ENCODE measurements around the gene SHISA5. TPM values are rescaled to one million over a fixed set of nuclear protein-coding genes. Genes with fewer than 3 reads are reported as not detected.

Gene SHISA5
- total RNA-seq, 1 donor from 2014 or later: 333 TPM

- peaks cover 14% of the 10 kb centered on the region for H3K4me1 Mint-ChIP-seq (ENCODE audit: low read depth, unreplicated experiment)
These were observed 37.4 kb downstream of the SHISA5 start for GRCh38 chr3:48466386-48467109.

GRCh38 chr3:48465531-48466378, 38.2 kb downstream of the SHISA5 start:
- peak overlapping the region; percentile 94 for H3K27ac Mint-ChIP-seq (ENCODE audit: unreplicated experiment)
- peaks cover 19% of the 10 kb centered on the region for H3K36me3 Mint-ChIP-seq (ENCODE audit: low read depth, unreplicated experiment)
- peak overlapping the region; percentile 61 for H3K4me3 ChIP-seq (ENCODE audit: insufficient read depth, low read depth, low read length)
- H3K9ac ChIP-seq (ENCODE audit: low read length): peak overlapping the region; percentile 97
- no peaks in the 10 kb centered on the region for H3K27me3 ChIP-seq (ENCODE audit: insufficient read depth, low read length)
- peaks cover 26% of the 10 kb centered on the region for H3K4me1 ChIP-seq (ENCODE audit: insufficient read depth, low read length)
- FAIRE-seq: peak; percentile 98
- H3K9me3 Mint-ChIP-seq (ENCODE audit: unreplicated experiment): no peaks in the 10 kb centered on the region
- peak overlapping the region; percentile 49 for H2AFZ ChIP-seq (ENCODE audit: low read depth, low read length)
- peaks cover 16% of the 10 kb centered on the region for H3K36me3 ChIP-seq (ENCODE audit: insufficient read depth, low read length)
- H3K9me3 ChIP-seq (ENCODE audit: insufficient read depth, low read depth, low read length): no peaks in the 10 kb centered on the region
- H3K4me3 Mint-ChIP-seq (ENCODE audit: unreplicated experiment): peak overlapping the region; percentile 31
- peaks cover 14% of the 10 kb centered on the region for H4K20me1 ChIP-seq (ENCODE audit: insufficient read depth, low read length)
- DNase-seq (ENCODE audit: low read depth): peak; percentile 100
- H3K79me2 ChIP-seq (ENCODE audit: insufficient read depth, low read length): peaks cover 46% of the 10 kb centered on the region
- peaks cover 14% of the 10 kb centered on the region for H3K4me1 Mint-ChIP-seq (ENCODE audit: low read depth, unreplicated experiment)
- TF ChIP-seq EZH2 (IDR thresholded peaks at IDR 0.05; ENCODE audit: insufficient read depth, low read length) (no peak), CTCF (IDR thresholded peaks at IDR 0.05; ENCODE audit: insufficient read depth, low read depth, low read length) (peak; percentile 45)
- H3K27ac ChIP-seq (ENCODE audit: low read depth, low read length): peak overlapping the region; percentile 100
- peak overlapping the region; percentile 87 for H3K4me2 ChIP-seq (ENCODE audit: low read length)
- no peaks in the 10 kb centered on the region for H3K27me3 Mint-ChIP-seq (ENCODE audit: low read depth, unreplicated experiment)

More at GRCh38 chr3:48466386-48467109, 37.4 kb downstream of the SHISA5 start:
- H3K27me3 ChIP-seq (ENCODE audit: insufficient read depth, low read length): no peaks in the 10 kb centered on the region
- peak overlapping the region; percentile 61 for H3K4me3 ChIP-seq (ENCODE audit: insufficient read depth, low read depth, low read length)
- peak overlapping the region; percentile 34 for H2AFZ ChIP-seq (ENCODE audit: low read depth, low read length)
- H3K4me2 ChIP-seq (ENCODE audit: low read length): peak overlapping the region; percentile 87
- TF ChIP-seq EZH2 (IDR thresholded peaks at IDR 0.05; ENCODE audit: insufficient read depth, low read length) (no peak), CTCF (IDR thresholded peaks at IDR 0.05; ENCODE audit: insufficient read depth, low read depth, low read length) (no peak)
- peaks cover 14% of the 10 kb centered on the region for H4K20me1 ChIP-seq (ENCODE audit: insufficient read depth, low read length)
- Mint-ChIP-seq H3K27me3 (ENCODE audit: low read depth, unreplicated experiment) (no peaks in the 10 kb centered on the region), H3K9me3 (ENCODE audit: unreplicated experiment) (no peaks in the 10 kb centered on the region), H3K36me3 (ENCODE audit: low read depth, unreplicated experiment) (peaks cover 14% of the 10 kb centered on the region), H3K27ac (ENCODE audit: unreplicated experiment) (peak overlapping the region; percentile 83), H3K4me3 (ENCODE audit: unreplicated experiment) (no peak overlapping the region)
- H3K4me1 ChIP-seq (ENCODE audit: insufficient read depth, low read length): peaks cover 26% of the 10 kb centered on the region
- DNase-seq (ENCODE audit: low read depth) (no peak), FAIRE-seq (no peak)
- H3K36me3 ChIP-seq (ENCODE audit: insufficient read depth, low read length): peaks cover 9% of the 10 kb centered on the region
- peak overlapping the region; percentile 100 for H3K27ac ChIP-seq (ENCODE audit: low read depth, low read length)
- peaks cover 53% of the 10 kb centered on the region for H3K79me2 ChIP-seq (ENCODE audit: insufficient read depth, low read length)
- no peaks in the 10 kb centered on the region for H3K9me3 ChIP-seq (ENCODE audit: insufficient read depth, low read depth, low read length)
- peak overlapping the region; percentile 97 for H3K9ac ChIP-seq (ENCODE audit: low read length)

Measured in astrocyte (in vitro differentiated cells and primary cell).